Measurements from ENCODE around the gene MAP3K2.

- no peak for TF ChIP-seq POLR2AphosphoS5 (IDR thresholded peaks at IDR 0.05; ENCODE audit: insufficient read depth in 1 of 2, low read depth in 1 of 2)
- TF ChIP-seq CTCF (IDR thresholded peaks at IDR 0.05), result no peak
Observed at GRCh38 chr2:127384529-127384928, 3.2 kb downstream of the MAP3K2 start.
